HepG2 (cell line): ENCODE results near the gene ZBTB46. TPM values are rescaled to one million over a fixed set of nuclear protein-coding genes. Genes with fewer than 3 reads are reported as not detected.

Experiments
- ATF7 ChIP-seq, 2 experiments: fragments of 450-650 bp in 1 of 2; sonication (generic) in 1 of 2; formaldehyde crosslinking in 1 of 2; IDR thresholded peaks; 2 replicates each; pipeline versions ENCODE4 v1.4.0 to v1.6.1; 2016 to 2020; ENCODE audit warnings: antibody characterized with exemption in 1 of 2, mild to moderate bottlenecking in 1 of 2, missing genetic modification reagents in 1 of 2
- EP300 ChIP-seq, 3 experiments: sonication (generic) in 1 of 3; formaldehyde crosslinking in 1 of 3; IDR thresholded peaks; 2 replicates each; pipeline versions ENCODE4 v1.5.1 to v1.6.1; 2011 to 2020; ENCODE audit warnings: low read depth in 2 of 3, low read length in 2 of 3, borderline replicate concordance in 1 of 3, improper control_type of control experiment in 1 of 3, mild to moderate bottlenecking in 1 of 3, missing genetic modification reagents in 1 of 3, moderate library complexity in 1 of 3
- ERF ChIP-seq: IDR thresholded peaks from 2 replicates; pipeline ENCODE4 v1.6.1; 2018; ENCODE audit warnings: missing biosample characterization, missing genetic modification reagents
- KDM3A ChIP-seq: IDR thresholded peaks from 2 replicates; pipeline ENCODE4 v1.6.1; 2018; ENCODE audit warnings: low read depth, missing compliant biosample characterization
- NCOA2 ChIP-seq: sonication (generic); formaldehyde crosslinking; IDR thresholded peaks from 2 replicates; pipeline ENCODE4 v1.8.0; 2022; ENCODE audit warnings: inconsistent platforms
- SCMH1 ChIP-seq: sonication (generic); formaldehyde crosslinking; IDR thresholded peaks from 2 replicates; pipeline ENCODE4 v1.9.0; 2021; ENCODE audit warnings: missing genetic modification reagents, mild to moderate bottlenecking, borderline replicate concordance
- SMAD1 ChIP-seq: sonication (generic); formaldehyde crosslinking; IDR thresholded peaks from 2 replicates; pipeline ENCODE4 v1.4.0; 2020; ENCODE audit warnings: missing genetic modification reagents, low read depth, mild to moderate bottlenecking, borderline replicate concordance
- ZFP41 ChIP-seq: sonication (generic); formaldehyde crosslinking; IDR thresholded peaks from 2 replicates; pipeline ENCODE4 v1.4.0; 2020; ENCODE audit warnings: mild to moderate bottlenecking, missing genetic modification reagents, borderline replicate concordance
- ZNF124 ChIP-seq: sonication (generic); formaldehyde crosslinking; IDR thresholded peaks from 2 replicates; pipeline ENCODE4 v1.4.0; 2020; ENCODE audit warnings: missing genetic modification reagents
- ZNF143 ChIP-seq: sonication (generic); formaldehyde crosslinking; IDR thresholded peaks from 2 replicates; pipeline ENCODE4 v1.4.0; 2020; ENCODE audit warnings: missing genetic modification reagents
- ZNF263 ChIP-seq: sonication (generic); formaldehyde crosslinking; IDR thresholded peaks from 2 replicates; pipeline ENCODE4 v1.4.0; 2020; ENCODE audit warnings: missing genetic modification reagents
- ZNF282 ChIP-seq: fragments of 450-650 bp; IDR thresholded peaks from 2 replicates; pipeline ENCODE4 v1.6.1; 2018; ENCODE audit not compliant: partially characterized antibody
- ZNF331 ChIP-seq: sonication (generic); formaldehyde crosslinking; IDR thresholded peaks from 2 replicates; pipeline ENCODE4 v1.4.0; 2020; ENCODE audit warnings: missing genetic modification reagents
- ZNF431 ChIP-seq: sonication (generic); formaldehyde crosslinking; IDR thresholded peaks from 2 replicates; pipeline ENCODE4 v1.9.0; 2022; ENCODE audit warnings: missing genetic modification reagents, low read depth, mild to moderate bottlenecking, borderline replicate concordance
- ZNF44 ChIP-seq: sonication (generic); formaldehyde crosslinking; IDR thresholded peaks from 2 replicates; pipeline ENCODE4 v1.5.1; 2020; ENCODE audit warnings: mild to moderate bottlenecking, missing genetic modification reagents
- ZNF614 ChIP-seq: IDR thresholded peaks from 2 replicates; pipeline ENCODE4 v1.6.1; 2018; ENCODE audit warnings: missing biosample characterization, missing genetic modification reagents, inconsistent platforms, borderline replicate concordance
- ZNF644 ChIP-seq: IDR thresholded peaks from 2 replicates; pipeline ENCODE4 v1.6.1; 2016; ENCODE audit warnings: low read depth
- ZNF674 ChIP-seq: sonication (generic); formaldehyde crosslinking; IDR thresholded peaks from 2 replicates; pipeline ENCODE4 v1.5.0; 2020; ENCODE audit warnings: low read depth, mild to moderate bottlenecking, missing genetic modification reagents
- ZSCAN22 ChIP-seq: sonication (generic); formaldehyde crosslinking; IDR thresholded peaks from 2 replicates; pipeline ENCODE4 v1.4.0; 2020; ENCODE audit warnings: mild to moderate bottlenecking, missing genetic modification reagents
- polyA plus RNA-seq, 8 experiments: library from polyadenylated mRNA; depleted of rRNA in 3 of 8; stranded (reverse) in 7 of 8; unstranded in 1 of 8; fragments of >200 nt; fragmentation: Illumina TruSeq in 4 of 8; extraction: Trizol in 4 of 8; gene quantifications; 2 replicates each; pipeline versions ENCODE4 v1.2.1 to v1.2.3, GENCODE V29; 2011 to 2016; ENCODE audit warnings: low read depth in 4 of 8, missing spikeins in 1 of 8, mixed read lengths in 1 of 8; ENCODE audit not compliant: insufficient read depth in 1 of 8
- total RNA-seq, 5 experiments: library from RNA; depleted of rRNA; stranded (reverse); fragments of >200 nt; fragmentation: Illumina TruSeq; extraction: Trizol; gene quantifications; 2 replicates each; pipeline ENCODE4 v1.2.3, GENCODE V29; 2016; ENCODE audit warnings: low read depth in 1 of 5
- TF ChIP-seq, protein P1 (sequence below): IDR thresholded peaks from 2 replicates; pipeline ENCODE4 v1.6.1; 2016; ENCODE audit warnings: mild to moderate bottlenecking
- TF ChIP-seq, protein P2 (sequence below): sonication (generic); formaldehyde crosslinking; IDR thresholded peaks from 2 replicates; pipeline ENCODE4 v1.5.0; 2020; ENCODE audit warnings: missing genetic modification reagents
- TF ChIP-seq, protein P3 (sequence below): fragments of 450-650 bp; IDR thresholded peaks from 2 replicates; pipeline ENCODE4 v1.6.1; 2017; ENCODE audit warnings: mild to moderate bottlenecking

The ZBTB46 gene
- total and polyA plus RNA-seq, 2 of the 13 experiments (the other 11 are each of a cell fraction or from before 2014, with no cell fraction given): 1.6 to 13.5 TPM

DNA sequence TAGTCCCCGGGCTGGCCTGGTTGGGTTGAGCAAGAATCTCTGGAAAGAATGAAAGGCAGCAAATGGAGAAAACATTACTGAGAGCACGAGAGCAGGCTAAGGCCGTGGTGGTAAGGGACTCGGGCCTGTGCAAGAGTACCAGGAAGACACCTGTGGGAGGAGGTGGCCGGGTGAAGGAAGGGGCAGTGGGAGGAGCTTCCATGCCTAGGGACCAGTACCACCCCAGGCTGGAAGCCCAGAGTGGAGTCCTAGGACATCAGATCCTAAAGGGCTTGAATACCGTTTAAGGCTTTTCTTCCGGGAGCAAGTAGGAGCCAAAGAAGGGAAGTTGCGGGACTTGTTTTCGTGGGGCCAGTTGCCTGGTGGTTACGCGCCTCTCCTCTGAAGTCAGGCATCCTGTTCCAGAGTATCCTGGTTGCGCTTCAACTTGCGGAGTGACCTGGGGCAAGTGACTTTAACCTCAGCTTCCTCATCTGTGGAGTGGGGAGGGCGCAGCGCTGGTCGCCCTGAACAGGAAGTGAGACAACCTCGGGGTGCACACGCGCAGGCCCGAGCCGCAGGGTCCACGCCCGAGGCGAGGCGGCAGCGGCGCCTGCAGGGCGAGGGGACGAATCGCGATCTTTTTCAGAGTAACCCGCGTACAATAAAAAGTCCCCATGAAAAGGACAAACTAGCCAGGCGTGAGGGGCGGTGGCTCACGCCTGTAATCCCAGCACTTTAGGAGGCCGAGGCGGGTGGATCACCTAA lies 32.9 kb upstream of the ZBTB46 start (continued):
- peak; percentile 66; the same call in 1 of the 2 replicates for TF ChIP-seq ZNF431
- peak; percentile 51; the same call in 1 of the 2 replicates for TF ChIP-seq NCOA2 (CRISPR knock-in tag)
- TF ChIP-seq, protein P1, sequence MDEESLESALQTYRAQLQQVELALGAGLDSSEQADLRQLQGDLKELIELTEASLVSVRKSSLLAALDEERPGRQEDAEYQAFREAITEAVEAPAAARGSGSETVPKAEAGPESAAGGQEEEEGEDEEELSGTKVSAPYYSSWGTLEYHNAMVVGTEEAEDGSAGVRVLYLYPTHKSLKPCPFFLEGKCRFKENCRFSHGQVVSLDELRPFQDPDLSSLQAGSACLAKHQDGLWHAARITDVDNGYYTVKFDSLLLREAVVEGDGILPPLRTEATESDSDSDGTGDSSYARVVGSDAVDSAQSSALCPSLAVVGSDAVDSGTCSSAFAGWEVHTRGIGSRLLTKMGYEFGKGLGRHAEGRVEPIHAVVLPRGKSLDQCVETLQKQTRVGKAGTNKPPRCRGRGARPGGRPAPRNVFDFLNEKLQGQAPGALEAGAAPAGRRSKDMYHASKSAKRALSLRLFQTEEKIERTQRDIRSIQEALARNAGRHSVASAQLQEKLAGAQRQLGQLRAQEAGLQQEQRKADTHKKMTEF (CRISPR knock-in tag): peak; percentile 82
- TF ChIP-seq SCMH1 (CRISPR knock-in tag): no peak
- TF ChIP-seq ERF (CRISPR knock-in tag): peak; percentile 70; the same call in 1 of the 2 replicates
- TF ChIP-seq ATF7 (IDR thresholded peaks at IDR 0.05): no peak
- no peak for TF ChIP-seq ATF7 (CRISPR knock-in tag; IDR thresholded peaks at IDR 0.05)
- TF ChIP-seq ZNF331 (CRISPR knock-in tag): peak; percentile 90
- peak; percentile 64; the same call in 1 of the 2 replicates for TF ChIP-seq ZNF143
- peak in 1 of 2 experiments; percentile 5; a peak in 1 of 4 replicates for TF ChIP-seq EP300 (IDR thresholded peaks at IDR 0.05; ENCODE audit: low read depth in 2 of 2, low read length in 2 of 2)
- TF ChIP-seq EP300 (CRISPR knock-in tag; IDR thresholded peaks at IDR 0.05; ENCODE audit: borderline replicate concordance): peak; percentile 20; the same call in 1 of the 2 replicates
- TF ChIP-seq ZNF282: no peak
- peak; percentile 69; the same call in 1 of the 2 replicates for TF ChIP-seq ZNF263 (CRISPR knock-in tag)
- no peak for TF ChIP-seq ZNF124 (CRISPR knock-in tag)
- TF ChIP-seq, protein P2, sequence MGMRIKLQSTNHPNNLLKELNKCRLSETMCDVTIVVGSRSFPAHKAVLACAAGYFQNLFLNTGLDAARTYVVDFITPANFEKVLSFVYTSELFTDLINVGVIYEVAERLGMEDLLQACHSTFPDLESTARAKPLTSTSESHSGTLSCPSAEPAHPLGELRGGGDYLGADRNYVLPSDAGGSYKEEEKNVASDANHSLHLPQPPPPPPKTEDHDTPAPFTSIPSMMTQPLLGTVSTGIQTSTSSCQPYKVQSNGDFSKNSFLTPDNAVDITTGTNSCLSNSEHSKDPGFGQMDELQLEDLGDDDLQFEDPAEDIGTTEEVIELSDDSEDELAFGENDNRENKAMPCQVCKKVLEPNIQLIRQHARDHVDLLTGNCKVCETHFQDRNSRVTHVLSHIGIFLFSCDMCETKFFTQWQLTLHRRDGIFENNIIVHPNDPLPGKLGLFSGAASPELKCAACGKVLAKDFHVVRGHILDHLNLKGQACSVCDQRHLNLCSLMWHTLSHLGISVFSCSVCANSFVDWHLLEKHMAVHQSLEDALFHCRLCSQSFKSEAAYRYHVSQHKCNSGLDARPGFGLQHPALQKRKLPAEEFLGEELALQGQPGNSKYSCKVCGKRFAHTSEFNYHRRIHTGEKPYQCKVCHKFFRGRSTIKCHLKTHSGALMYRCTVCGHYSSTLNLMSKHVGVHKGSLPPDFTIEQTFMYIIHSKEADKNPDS: 0 out of 2 replicates have a peak, but pooled peaks have one; percentile 83
- peak; percentile 97 for TF ChIP-seq KDM3A (CRISPR knock-in tag)
- TF ChIP-seq ZNF614 (CRISPR knock-in tag): peak; percentile 48; the same call in 1 of the 2 replicates
- TF ChIP-seq ZSCAN22 (CRISPR knock-in tag): peak; percentile 86; the same call in 1 of the 2 replicates
- TF ChIP-seq, protein P3, sequence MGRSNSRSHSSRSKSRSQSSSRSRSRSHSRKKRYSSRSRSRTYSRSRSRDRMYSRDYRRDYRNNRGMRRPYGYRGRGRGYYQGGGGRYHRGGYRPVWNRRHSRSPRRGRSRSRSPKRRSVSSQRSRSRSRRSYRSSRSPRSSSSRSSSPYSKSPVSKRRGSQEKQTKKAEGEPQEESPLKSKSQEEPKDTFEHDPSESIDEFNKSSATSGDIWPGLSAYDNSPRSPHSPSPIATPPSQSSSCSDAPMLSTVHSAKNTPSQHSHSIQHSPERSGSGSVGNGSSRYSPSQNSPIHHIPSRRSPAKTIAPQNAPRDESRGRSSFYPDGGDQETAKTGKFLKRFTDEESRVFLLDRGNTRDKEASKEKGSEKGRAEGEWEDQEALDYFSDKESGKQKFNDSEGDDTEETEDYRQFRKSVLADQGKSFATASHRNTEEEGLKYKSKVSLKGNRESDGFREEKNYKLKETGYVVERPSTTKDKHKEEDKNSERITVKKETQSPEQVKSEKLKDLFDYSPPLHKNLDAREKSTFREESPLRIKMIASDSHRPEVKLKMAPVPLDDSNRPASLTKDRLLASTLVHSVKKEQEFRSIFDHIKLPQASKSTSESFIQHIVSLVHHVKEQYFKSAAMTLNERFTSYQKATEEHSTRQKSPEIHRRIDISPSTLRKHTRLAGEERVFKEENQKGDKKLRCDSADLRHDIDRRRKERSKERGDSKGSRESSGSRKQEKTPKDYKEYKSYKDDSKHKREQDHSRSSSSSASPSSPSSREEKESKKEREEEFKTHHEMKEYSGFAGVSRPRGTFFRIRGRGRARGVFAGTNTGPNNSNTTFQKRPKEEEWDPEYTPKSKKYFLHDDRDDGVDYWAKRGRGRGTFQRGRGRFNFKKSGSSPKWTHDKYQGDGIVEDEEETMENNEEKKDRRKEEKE: no peak
- no peak; the same call in 1 of the 2 replicates for TF ChIP-seq ZNF44 (CRISPR knock-in tag)
- peak; percentile 9; the same call in 1 of the 2 replicates for TF ChIP-seq ZNF644 (CRISPR knock-in tag)
- no peak for TF ChIP-seq ZFP41 (CRISPR knock-in tag)
- TF ChIP-seq SMAD1 (CRISPR knock-in tag): peak; percentile 88; the same call in 1 of the 2 replicates
- peak; percentile 85; the same call in 1 of the 2 replicates for TF ChIP-seq ZNF674 (CRISPR knock-in tag)
